GM21423 (cell line): ENCODE results near the gene METTL21A.

ENCODE experiments used
- ATAC-seq: cut with Tn5 transposase; IDR thresholded peaks from one replicate; pipeline ENCODE4 v1.9.1; 2021; ENCODE audit warnings: mild to moderate bottlenecking, moderate library complexity; ENCODE audit not compliant: unreplicated experiment

Gene METTL21A

GRCh38 chr2:207565736-207566500 lies 59.3 kb downstream of the METTL21A start:
- ATAC-seq: no peak
